ENCODE data around the gene MAB21L2.
"Not testable (repeated sequence)": the region's sequence is repeated elsewhere in the genome, so short reads cannot be mapped to it uniquely, and the experiment has no call there.

Gene MAB21L2

DNA sequence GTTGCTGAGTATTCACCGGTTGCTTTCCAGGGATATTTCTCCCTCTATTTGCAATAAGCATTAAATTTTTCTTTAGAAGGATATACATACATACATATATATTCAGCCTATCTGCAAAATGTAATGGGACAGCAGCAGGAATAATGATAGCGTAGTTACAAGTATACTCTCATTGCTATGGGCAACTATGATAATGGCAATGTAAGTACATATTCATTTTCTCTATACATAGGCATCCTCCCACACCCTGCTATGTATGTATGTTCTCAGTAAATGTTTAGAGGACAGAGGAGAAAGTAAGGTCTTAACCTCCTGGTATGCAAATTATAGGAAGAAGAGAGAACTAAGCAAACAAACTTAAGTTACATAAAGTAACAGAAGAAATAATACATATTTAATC lies 19.7 kb upstream of the MAB21L2 start:
- no peak overlapping the region for H3K4me3 ChIP-seq (ENCODE audit: low read depth, low read length)
- no peaks in the 10 kb centered on the region for H3K9me3 ChIP-seq (ENCODE audit: control insufficient read depth, insufficient read depth, low read length)
- H3K9ac ChIP-seq (ENCODE audit: low read depth, low read length) = no peak overlapping the region
- H3K36me3 ChIP-seq (ENCODE audit: control insufficient read depth, insufficient read depth, low read length) = no peaks in the 10 kb centered on the region
- no peaks in the 10 kb centered on the region for H3K4me1 ChIP-seq (ENCODE audit: control insufficient read depth, insufficient read depth, low read length)
- H3K27me3 ChIP-seq (ENCODE audit: control insufficient read depth, insufficient read depth, low read length) = no peaks in the 10 kb centered on the region

DNA sequence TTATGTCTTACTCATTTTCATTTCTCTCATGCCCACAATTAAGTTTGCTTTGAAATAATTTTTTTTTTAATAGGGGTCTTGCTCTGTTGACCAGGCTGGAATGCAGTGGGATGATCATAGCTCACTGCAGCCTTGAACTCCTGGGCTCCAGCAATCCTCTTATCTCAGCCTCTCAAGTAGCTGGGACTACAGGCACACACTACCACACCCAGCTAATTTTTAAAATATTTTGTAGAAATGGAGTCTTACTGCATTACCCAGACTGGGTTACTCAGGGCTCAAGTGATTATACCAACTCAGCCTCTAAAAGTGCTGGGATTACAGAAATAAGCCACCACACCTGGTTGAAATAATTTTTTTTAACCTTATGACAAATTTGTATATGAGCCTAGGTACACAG lies 19.2 kb upstream of the MAB21L2 start:
- H3K36me3 ChIP-seq (ENCODE audit: control insufficient read depth, insufficient read depth, low read length) = no peaks in the 10 kb centered on the region
- H3K9ac ChIP-seq (ENCODE audit: low read depth, low read length) = no peak overlapping the region

DNA sequence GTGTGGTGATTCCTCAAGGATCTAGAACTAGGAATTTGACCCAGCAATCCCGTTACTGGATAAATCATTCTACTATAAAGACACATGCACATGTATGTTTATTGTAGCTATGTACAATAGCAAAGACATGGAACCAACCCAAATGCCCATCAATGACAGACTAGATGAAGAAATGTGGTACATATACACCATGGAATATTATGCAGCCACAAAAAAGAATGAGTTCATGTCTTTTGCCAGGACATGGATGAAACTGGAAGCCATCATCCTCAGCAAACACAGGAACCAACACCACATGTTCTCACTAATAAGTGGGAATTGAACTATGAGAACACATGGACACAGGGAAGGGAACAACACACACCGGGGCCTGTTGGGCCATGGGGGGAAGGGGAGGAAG lies 17.0 kb upstream of the MAB21L2 start:
- not testable (repeated sequence) for H3K27me3 ChIP-seq (ENCODE audit: control insufficient read depth, insufficient read depth, low read length); H3K9ac ChIP-seq (ENCODE audit: low read depth, low read length); H3K36me3 ChIP-seq (ENCODE audit: control insufficient read depth, insufficient read depth, low read length); H3K9me3 ChIP-seq (ENCODE audit: control insufficient read depth, insufficient read depth, low read length); H3K4me1 ChIP-seq (ENCODE audit: control insufficient read depth, insufficient read depth, low read length); H3K4me3 ChIP-seq (ENCODE audit: low read depth, low read length)

More for the DNA sequence above, 19.2 kb upstream of the MAB21L2 start:
- Histone ChIP-seq H3K4me3 (ENCODE audit: low read depth, low read length) (no peak overlapping the region), H3K27me3 (ENCODE audit: control insufficient read depth, insufficient read depth, low read length) (no peaks in the 10 kb centered on the region), H3K9me3 (ENCODE audit: control insufficient read depth, insufficient read depth, low read length) (no peaks in the 10 kb centered on the region), H3K4me1 (ENCODE audit: control insufficient read depth, insufficient read depth, low read length) (no peaks in the 10 kb centered on the region)

DNA sequence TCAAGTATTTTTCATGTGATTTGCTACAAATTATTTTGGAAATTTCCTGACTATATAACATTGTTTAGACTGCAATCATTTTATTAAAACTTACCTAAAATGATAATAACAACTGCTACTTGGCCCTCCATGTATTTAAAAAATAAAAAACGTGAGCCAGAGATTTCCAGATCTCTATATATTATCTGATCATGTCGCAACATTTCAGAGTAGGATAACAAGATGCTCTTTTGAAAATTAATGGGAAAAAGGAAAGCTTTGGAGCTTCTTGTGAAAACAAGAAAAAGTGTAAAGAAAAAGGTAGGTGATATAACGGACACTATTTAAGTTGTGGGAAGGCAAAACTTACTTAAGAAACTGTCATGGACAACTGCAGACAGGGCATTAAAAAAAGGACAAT lies 14.9 kb upstream of the MAB21L2 start:
- H3K4me1 ChIP-seq (ENCODE audit: control insufficient read depth, insufficient read depth, low read length) = no peaks in the 10 kb centered on the region
- no peaks in the 10 kb centered on the region for H3K27me3 ChIP-seq (ENCODE audit: control insufficient read depth, insufficient read depth, low read length)
- H3K36me3 ChIP-seq (ENCODE audit: control insufficient read depth, insufficient read depth, low read length) = no peaks in the 10 kb centered on the region
- no peak overlapping the region for H3K4me3 ChIP-seq (ENCODE audit: low read depth, low read length)
- no peak overlapping the region for H3K9ac ChIP-seq (ENCODE audit: low read depth, low read length)
- H3K9me3 ChIP-seq (ENCODE audit: control insufficient read depth, insufficient read depth, low read length) = no peaks in the 10 kb centered on the region

DNA sequence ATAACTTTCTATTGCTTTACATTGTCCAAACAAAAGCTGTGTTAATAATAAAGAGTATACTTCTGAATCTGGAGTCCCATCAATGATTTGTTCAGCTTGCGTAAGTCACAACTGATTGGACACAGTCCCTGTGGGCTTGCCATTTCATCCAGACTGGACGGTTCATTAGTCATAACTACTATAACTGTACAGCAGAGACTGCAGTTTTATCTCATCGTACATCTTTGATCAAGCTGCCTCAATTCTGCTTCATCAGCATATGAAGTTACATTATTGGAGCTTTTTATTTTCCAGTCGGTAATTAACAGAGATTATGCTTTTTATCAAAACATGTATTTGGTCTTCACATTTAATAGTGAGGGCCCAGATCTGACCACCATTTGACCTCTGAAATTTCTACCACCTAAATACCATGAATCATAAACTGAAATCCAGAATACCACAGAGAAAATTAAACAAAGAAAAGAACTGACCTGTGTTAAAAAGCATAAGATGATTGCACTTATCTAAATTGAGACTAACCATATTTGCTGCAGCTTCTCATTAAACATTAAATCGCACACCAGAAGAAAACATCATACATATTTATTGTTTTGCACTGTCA lies 12.5 kb upstream of the MAB21L2 start:
- Histone ChIP-seq H3K9ac (ENCODE audit: low read depth, low read length) (no peak overlapping the region), H3K36me3 (ENCODE audit: control insufficient read depth, insufficient read depth, low read length) (no peaks in the 10 kb centered on the region), H3K4me3 (ENCODE audit: low read depth, low read length) (no peak overlapping the region), H3K4me1 (ENCODE audit: control insufficient read depth, insufficient read depth, low read length) (no peaks in the 10 kb centered on the region), H3K9me3 (ENCODE audit: control insufficient read depth, insufficient read depth, low read length) (no peaks in the 10 kb centered on the region), H3K27me3 (ENCODE audit: control insufficient read depth, insufficient read depth, low read length) (no peaks in the 10 kb centered on the region)

DNA sequence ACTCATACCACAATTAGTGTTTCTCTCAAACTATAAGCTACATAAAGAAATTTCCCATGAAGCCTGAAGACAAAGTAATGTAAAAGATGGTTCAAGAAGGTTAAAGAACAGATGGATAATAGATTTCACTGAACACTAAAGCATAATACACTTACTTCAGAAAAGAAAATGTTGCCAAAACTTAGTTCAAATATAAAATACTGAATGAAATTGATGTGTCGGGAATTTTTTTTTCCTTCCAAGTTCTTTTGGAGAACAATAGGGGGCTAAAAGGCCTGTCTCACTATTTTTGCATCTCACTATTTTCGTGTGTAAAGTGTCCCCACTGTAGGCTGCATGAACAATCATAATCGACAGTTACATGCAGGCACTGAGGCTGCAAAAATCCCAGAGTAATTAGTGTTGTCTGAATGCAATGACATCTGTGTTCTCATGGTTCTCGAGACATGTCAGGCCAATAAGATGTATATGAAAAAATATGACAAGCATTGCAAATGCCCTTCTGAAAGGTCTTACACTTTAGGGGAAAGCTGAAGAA lies 11.9 kb upstream of the MAB21L2 start:
- Histone ChIP-seq H3K9ac (ENCODE audit: low read depth, low read length) (no peak overlapping the region), H3K4me3 (ENCODE audit: low read depth, low read length) (no peak overlapping the region), H3K4me1 (ENCODE audit: control insufficient read depth, insufficient read depth, low read length) (no peaks in the 10 kb centered on the region), H3K36me3 (ENCODE audit: control insufficient read depth, insufficient read depth, low read length) (no peaks in the 10 kb centered on the region), H3K9me3 (ENCODE audit: control insufficient read depth, insufficient read depth, low read length) (no peaks in the 10 kb centered on the region), H3K27me3 (ENCODE audit: control insufficient read depth, insufficient read depth, low read length) (no peaks in the 10 kb centered on the region)

DNA sequence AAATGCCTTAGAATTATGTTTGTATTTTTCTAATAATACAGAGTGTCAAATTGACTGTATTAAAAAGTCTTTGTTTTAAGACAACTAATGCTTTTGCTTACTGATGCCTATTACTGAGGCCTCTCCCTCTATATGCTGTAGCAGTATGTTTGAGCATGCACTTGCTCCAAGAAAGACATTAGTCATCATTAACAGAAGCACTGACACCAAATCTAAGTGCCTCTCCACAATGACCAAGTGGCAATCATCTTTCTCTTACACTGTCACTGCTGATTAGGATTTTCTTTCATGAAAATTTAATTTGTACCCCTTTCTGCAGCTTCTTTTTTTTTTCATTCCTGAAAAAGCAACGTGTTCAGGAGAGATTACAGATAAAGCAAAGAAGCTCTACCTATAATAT lies 11.1 kb upstream of the MAB21L2 start:
- H3K4me3 ChIP-seq (ENCODE audit: low read depth, low read length) = no peak overlapping the region
- H3K36me3 ChIP-seq (ENCODE audit: control insufficient read depth, insufficient read depth, low read length) = no peaks in the 10 kb centered on the region
- no peaks in the 10 kb centered on the region for H3K27me3 ChIP-seq (ENCODE audit: control insufficient read depth, insufficient read depth, low read length)
- H3K9ac ChIP-seq (ENCODE audit: low read depth, low read length) = no peak overlapping the region
- H3K4me1 ChIP-seq (ENCODE audit: control insufficient read depth, insufficient read depth, low read length) = no peaks in the 10 kb centered on the region
- no peaks in the 10 kb centered on the region for H3K9me3 ChIP-seq (ENCODE audit: control insufficient read depth, insufficient read depth, low read length)

DNA sequence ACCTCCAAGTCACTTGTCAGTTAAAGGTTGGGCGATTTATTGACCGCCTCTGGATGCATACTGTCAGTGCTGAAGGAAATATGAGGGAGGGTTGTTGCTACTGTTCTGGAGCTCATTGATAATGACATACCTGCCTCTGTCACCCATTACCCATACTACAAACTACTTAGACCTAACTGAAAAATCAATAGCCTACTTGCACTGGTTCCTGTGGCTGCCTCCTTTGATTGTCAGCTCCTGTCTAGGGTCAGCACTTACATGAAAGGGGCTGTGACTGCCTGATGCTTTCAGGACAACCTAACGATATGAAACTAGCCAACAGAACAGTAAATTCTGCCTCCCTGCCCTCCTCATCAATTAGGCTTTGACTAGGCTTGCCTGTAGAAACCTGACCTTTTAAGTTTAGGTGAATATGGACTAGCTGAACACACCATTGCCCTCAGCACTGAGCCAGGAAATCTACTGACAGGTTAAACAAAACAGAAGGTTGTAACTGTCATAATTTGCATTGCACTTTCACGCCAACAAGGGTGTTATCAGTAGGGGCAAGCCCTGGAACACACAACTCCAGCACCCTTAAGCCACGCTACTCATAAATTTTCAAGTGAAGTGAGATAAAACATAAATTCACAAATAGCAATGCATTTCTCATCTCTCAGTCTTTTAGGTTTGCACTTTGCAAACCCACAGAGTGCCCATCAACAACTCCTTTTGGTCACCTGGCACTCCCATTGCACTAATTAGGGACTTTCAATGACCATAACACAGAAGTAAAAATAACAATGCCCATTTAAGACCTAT lies 9.0 kb upstream of the MAB21L2 start:
- H3K27me3 ChIP-seq (ENCODE audit: control insufficient read depth, insufficient read depth, low read length) = no peaks in the 10 kb centered on the region
- no peaks in the 10 kb centered on the region for H3K4me1 ChIP-seq (ENCODE audit: control insufficient read depth, insufficient read depth, low read length)
- no peak overlapping the region for H3K9ac ChIP-seq (ENCODE audit: low read depth, low read length)
- H3K4me3 ChIP-seq (ENCODE audit: low read depth, low read length) = no peak overlapping the region
- H3K9me3 ChIP-seq (ENCODE audit: control insufficient read depth, insufficient read depth, low read length) = no peaks in the 10 kb centered on the region
- H3K36me3 ChIP-seq (ENCODE audit: control insufficient read depth, insufficient read depth, low read length) = no peaks in the 10 kb centered on the region

DNA sequence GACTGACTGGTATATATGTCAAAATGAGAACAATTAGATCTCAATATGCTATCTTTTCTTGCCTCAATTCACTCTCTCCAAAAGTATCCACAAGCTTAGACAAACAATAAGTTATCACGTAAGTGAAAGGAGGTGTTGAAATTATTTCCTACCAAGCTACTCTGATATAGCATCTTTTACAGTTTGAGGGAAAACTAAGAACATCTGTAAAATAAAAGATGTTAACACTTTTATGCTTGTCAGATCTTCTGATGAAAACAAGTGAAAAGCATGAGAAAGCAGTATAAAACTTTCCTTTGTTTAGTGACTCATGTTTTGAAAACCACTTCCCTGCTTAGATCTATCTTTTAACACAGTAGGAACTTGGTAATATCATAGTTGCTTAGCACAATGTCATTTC lies 8.4 kb upstream of the MAB21L2 start:
- Histone ChIP-seq H3K4me3 (ENCODE audit: low read depth, low read length) (no peak overlapping the region), H3K36me3 (ENCODE audit: control insufficient read depth, insufficient read depth, low read length) (no peaks in the 10 kb centered on the region), H3K9me3 (ENCODE audit: control insufficient read depth, insufficient read depth, low read length) (no peaks in the 10 kb centered on the region), H3K27me3 (ENCODE audit: control insufficient read depth, insufficient read depth, low read length) (peaks cover 3% of the 10 kb centered on the region), H3K4me1 (ENCODE audit: control insufficient read depth, insufficient read depth, low read length) (peaks cover 1% of the 10 kb centered on the region), H3K9ac (ENCODE audit: low read depth, low read length) (no peak overlapping the region)

DNA sequence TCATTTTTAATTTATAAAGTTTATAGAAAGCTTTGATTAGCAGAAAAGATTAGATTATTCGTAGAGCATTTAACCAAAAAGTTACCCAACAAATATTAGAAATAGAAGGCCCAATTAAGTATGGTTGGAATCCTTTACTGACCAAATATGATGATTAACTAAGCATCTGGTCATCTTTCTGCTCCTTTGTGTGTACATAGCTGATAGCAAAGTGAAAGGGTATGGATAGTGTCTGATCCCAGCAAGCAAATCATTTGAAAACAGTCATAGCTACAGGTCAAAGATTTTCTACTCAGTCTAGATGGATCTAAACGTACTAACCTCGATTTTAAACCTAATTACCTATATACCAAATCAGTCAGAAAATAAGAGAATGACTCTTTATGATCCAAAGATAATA lies 7.3 kb upstream of the MAB21L2 start:
- Histone ChIP-seq H3K9me3 (ENCODE audit: control insufficient read depth, insufficient read depth, low read length) (no peaks in the 10 kb centered on the region), H3K9ac (ENCODE audit: low read depth, low read length) (no peak overlapping the region), H3K4me1 (ENCODE audit: control insufficient read depth, insufficient read depth, low read length) (peaks cover 8% of the 10 kb centered on the region)

DNA sequence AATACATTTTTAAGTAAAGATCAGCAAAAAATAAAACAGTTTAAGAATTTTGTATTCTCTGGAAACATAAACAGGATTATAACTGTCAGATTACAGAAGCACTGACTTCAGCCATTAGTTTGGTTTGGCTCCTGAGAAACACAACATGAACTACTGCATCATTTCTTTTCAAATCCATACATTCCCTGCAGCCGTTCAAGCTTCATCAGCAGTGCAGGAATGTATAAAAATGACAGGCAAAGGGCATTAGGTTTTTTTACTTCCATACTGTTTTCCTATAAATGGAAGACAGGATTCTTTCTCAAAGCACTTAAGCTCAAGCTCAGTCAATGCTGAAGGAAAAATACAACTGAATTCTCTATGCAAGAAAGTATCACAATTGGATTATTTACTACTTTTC lies 4.2 kb upstream of the MAB21L2 start:
- Histone ChIP-seq H3K4me3 (ENCODE audit: low read depth, low read length) (no peak overlapping the region), H3K27me3 (ENCODE audit: control insufficient read depth, insufficient read depth, low read length) (peaks cover 41% of the 10 kb centered on the region), H3K9me3 (ENCODE audit: control insufficient read depth, insufficient read depth, low read length) (no peaks in the 10 kb centered on the region), H3K36me3 (ENCODE audit: control insufficient read depth, insufficient read depth, low read length) (no peaks in the 10 kb centered on the region), H3K4me1 (ENCODE audit: control insufficient read depth, insufficient read depth, low read length) (peaks cover 14% of the 10 kb centered on the region), H3K9ac (ENCODE audit: low read depth, low read length) (no peak overlapping the region)

More for the DNA sequence above, 7.3 kb upstream of the MAB21L2 start:
- Histone ChIP-seq H3K36me3 (ENCODE audit: control insufficient read depth, insufficient read depth, low read length) (no peaks in the 10 kb centered on the region), H3K27me3 (ENCODE audit: control insufficient read depth, insufficient read depth, low read length) (peaks cover 13% of the 10 kb centered on the region), H3K4me3 (ENCODE audit: low read depth, low read length) (no peak overlapping the region)

Data from iPS-15b (cell line).